NCI-H187 (cell line): Measurements from ENCODE around the gene TMEFF2.
A peak's percentile ranks its signal among the peaks of the same experiment; 100 is the strongest.

Experiments
- DNase-seq, 2 experiments: peaks; one replicate each; lab custom pipeline; 2025; lab: John Stamatoyannopoulos, UW

Gene TMEFF2

DNA sequence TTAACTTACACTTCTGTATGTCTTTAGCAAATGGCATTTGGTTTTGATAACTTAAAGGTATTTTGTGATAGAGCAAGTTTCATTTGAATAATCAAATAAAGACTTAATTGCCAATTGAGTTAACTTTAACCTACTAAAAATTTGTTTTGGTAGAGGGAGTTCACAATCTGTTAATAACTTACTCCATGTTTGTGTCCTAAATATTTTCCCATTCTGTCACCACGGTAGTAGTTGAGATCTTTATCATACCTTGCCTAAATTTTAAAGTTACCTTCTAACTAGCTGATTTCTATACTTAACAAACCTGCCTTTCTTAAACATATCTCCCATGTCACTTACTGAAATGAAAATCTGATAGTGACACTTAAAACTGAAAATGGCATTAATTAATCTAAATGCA is 127.1 kb downstream of the TMEFF2 start:
- DNase-seq: no peak

DNA sequence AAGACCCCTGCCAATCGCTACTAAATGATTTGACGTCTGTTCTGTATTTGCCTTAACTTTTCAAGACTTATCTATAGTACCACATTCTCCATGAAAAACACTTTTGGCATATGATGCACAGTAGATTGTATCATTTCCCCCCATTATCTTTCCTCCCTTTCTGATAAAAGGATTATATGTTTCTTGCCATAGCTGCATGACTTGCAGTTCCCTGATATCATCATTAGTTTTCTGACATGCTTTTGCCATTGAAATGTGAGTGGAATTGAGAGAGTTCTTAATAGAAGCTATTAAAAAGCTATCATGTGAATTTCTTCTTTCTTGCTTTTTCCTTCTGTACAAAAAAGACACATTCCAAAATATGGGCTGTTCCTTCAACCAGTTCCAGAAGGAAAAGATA is 130.3 kb downstream of the TMEFF2 start:
- no peak for DNase-seq

DNA sequence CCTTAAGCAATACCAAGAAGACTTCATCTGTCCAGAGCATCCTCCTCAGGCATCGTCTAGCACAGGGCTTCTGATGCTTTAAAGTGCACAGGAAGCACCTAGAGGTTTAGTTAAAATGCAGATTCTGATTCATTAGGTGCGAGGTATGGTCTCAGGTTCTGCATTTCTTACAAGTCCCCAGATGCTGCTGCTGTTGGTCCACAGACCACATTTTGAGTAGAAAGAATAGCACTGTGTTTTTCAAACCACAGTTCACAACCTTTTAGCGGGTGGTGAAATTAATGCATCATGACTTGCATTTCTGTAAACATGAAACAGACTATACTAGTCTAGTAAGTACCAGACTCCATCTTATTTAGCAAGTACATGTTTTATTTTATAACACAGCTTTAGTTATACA is 134.6 kb downstream of the TMEFF2 start:
- no peak for DNase-seq

DNA sequence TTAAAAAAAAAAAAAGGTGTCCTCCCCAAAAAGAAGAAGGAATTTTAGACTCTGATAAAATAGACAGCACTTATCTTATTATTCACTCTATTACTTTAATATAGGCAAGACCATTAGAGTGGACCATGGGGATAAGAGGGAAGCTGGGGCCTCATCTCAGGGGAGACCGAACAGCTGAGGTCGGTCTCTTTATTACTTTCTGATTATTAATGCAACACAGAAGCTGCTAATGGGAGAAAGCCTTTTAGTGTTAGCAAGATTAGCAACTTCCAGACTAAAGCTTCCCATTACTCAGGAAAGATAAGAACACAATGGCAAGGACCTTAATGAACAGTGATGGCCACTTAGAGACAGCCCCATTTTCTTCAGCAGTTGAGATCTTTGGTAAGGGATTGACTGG is 135.5 kb downstream of the TMEFF2 start:
- DNase-seq: no peak

DNA sequence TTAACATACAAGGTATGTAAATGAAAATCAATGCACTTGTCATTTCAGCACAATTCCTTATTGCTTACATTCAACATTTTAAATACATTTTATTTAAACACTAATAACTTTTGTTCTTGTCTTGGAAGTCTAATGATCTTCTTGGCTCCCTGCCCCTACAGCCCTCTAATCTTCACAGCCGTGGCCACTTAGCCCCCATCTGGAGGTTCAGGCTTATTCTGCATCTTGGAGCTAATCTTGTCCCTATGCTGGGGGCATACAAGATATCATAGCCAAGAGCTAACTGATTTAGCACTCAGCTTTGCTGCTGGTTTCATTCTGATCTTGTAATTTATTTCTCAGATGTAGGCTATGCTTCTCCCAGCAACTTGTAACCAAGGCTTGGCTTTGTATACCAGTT is 140.8 kb downstream of the TMEFF2 start:
- no peak for DNase-seq

DNA sequence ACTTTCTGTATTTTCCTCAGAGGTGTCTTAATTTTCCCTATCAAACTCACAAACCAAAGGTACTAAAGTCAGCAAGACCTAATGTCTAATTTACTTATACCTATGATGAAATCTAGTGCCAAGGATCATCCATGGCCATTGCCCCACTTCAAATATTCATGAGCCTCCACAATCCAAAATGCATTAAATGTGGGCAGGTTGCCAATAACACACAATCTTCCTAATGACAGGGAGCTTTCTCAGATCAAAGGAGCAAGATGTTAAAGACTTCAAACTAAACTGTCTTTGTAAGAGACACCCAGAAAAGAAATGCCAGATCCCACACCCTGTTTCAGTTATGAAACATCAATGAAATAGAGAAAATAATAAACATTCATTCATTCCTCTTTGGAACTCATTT is 143.2 kb downstream of the TMEFF2 start:
- peak in 1 of 2 experiments; percentile 4 for DNase-seq

DNA sequence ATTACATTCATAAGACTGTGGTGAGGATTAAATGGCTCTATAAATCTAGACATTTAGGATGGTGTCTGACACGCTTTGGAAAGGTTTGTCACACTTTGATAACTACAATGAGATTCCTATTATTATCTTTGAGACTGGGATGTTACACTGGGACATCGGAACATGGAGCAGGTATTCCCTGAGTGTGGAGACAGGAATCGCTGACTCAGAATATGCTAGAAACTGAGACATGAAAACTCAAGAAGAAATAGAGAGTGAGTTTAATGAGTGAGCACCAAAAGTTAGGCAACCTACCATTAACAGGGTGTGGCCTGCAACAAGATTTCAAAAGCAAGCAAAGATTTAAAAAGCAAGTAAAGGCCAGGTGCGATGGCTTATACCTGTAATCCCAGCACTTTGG is 145.4 kb downstream of the TMEFF2 start:
- DNase-seq: no peak

DNA sequence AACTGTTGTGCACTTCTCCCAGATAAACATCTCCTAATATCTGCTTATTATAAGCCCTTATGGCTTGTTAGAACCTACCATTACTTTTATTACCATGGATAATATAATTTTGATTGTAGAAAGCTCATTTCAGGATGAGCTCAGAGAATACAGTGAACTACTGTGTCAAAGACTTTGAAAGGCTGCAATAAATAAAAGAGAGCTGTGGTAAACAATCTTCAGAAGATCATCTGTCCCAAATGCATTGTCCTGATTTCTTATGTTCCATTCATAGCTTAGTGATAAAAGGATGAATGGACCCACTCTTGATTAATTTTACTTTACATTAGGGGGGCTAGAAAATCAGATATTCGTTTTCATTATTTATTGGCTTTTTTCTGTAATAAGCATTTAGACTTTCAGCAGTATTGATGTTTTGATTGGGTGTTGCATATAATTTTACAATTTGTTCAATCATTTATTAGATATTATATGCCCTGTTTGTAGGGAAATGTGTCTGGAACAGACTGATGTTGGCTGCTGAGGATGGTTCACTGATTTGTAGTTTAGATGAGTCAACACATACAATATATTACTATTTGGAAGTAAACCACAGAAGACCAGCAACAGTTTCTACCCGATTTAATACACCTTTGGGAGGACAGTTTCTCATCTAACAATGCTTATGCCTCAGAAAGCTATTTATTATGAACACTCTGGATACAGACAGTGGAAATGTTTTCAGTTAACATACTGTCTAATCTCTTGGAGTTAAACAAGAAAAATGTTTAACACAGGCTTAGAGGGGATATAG is 147.2 kb downstream of the TMEFF2 start:
- DNase-seq: no peak

DNA sequence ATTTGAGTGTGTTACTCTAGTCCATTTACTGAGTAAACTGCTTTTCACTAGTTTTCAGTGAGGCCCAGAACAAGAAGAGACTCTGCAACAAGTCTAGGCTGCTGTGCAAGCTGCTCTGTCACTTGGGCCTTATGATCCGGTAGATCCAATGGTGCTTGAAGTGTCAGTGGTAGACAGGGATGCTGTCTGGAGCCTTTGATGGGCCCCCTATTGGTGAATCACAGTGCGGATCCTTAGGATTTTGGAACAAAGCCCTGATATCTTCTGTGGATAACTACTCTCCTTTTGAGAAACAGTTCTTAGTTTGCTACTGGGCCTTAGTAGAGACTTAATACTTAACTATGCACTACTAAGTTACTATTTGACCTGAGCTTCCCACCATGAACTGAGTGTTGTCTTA is 150.2 kb downstream of the TMEFF2 start:
- DNase-seq: no peak

DNA sequence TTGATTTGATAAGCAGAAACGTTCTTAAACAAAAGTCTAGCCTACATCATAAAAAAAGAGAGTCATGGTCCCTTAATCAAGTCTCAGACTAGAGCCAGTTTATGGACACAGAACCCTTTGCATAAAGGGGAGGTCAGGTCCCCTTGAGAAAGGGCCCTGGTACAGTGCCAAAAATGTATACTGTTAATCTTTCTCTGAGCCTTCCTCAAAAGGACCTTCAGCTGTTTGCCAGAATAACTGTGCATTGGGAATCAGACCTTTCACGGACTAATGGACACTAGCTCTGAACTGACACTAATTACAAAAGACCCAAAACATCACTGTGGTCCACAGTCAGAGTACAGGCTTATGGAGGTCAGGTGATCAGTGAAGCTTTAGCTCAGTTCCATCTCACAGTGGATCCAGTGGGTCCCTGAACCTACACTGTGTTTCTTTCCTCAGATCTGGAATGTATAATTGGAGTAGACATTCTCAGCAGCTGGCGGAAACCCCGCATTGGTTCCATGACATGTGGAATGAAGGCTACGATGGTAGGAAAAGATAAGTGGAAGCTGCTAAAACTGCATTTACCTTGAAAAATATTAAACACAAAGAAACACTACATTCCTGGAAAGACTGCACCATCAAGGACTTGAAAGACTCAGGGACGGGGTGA is 151.4 kb downstream of the TMEFF2 start:
- DNase-seq: no peak

DNA sequence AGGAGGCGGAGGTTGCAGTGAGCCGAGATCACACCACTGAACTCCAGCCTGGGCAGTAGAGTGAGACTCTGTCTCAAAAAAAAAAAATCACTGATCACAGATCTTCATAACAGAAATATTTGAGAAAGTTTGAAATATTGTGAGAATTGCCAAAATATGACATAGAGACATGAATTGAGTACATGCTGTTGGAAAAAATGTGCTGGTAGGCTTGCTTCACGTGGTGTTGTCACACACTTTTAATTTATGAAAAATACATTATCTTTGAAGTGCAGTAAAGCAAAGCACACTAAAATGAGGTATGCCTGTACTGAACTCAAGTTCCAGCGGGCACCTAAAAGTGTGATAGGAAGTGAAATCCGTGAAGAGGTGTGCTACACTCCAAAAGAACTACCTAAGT is 152.6 kb downstream of the TMEFF2 start:
- DNase-seq: no peak

DNA sequence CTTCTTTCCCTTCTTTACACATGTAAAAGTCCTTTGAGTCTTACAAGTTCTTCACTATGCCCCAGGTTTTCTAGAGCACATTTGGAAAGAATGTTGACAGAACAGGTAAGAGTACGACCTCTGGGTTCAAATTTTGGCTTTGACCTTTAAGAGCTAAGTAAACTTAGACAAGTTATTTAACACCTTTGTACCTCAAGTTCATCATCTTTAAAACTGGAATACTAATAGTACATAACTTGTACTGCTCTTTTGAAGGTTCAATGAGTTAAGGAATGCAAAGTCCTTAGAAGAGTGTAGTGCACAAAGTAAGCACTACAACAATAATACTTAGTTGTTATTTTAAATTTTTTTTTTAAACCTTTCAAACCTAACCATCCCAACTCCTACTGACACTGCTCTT is 156.6 kb downstream of the TMEFF2 start:
- DNase-seq: no peak

DNA sequence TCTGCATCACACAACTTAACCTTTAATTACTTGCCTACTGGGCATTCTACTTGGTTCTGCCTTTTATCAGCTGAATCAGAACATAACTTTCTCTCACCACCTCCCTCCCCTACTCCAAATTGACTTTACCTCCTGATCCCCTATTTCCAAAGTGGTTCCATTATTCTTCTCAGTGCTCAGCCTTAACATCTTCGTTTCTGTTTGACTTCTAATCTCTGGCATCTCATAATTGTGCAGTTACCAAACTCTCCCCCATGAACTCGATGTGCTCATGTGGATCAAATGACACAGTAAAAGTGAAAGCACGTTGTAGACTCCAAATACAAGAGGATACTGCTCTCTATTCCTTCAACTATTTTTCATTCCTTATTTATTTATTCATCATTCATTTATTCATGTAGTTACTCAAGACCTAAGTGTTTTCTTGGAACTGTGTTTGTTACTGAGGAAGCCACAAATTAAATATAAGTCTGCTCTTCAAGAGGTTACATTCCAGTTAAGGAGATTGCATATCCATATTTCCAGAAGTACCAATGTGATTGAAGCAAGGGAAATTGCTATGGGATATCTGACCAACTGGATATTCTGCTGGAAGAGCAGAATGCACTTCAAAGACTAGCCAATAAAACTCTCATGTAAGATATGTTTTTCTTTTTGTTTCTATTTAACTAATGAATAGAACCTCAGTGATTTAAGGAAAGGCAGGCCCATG is 158.8 kb downstream of the TMEFF2 start:
- DNase-seq: no peak

DNA sequence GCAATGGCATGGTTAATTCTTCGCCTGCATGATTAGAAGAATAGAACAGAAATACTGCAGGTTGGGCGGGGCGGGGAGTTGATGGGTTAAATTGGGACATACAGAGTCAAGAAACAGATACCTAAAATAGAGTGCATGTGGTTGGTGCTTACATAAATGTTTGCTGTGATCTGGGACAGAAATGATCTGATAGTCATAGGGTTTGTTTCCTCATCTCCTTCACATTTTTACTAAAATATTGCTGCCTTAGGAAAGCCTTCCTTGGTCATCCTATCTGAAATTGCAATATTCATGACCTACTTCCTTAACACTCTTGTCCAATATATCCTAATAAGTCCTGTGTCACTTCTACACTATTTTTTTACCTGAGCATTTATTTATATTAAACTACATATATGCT is 163.9 kb downstream of the TMEFF2 start:
- DNase-seq: no peak

DNA sequence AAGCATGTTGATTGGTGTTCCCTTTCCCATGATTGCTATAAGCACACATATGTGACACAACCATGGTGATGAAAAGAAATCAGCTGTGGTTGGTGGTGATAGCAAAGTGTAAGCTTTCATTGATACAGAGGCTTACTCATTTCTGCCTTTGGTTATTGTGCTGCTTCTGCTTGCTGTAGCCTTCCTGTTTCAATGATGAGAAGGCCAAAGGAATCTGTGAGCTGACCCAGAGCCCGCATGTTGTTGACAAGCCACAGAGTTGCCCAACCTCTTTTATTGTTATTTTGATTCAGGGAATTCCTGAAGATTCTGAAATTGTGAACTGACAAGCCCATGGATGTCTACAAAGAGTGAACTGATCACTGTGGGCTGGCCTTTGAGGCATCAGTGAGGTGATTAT is 164.4 kb downstream of the TMEFF2 start:
- DNase-seq: no peak

DNA sequence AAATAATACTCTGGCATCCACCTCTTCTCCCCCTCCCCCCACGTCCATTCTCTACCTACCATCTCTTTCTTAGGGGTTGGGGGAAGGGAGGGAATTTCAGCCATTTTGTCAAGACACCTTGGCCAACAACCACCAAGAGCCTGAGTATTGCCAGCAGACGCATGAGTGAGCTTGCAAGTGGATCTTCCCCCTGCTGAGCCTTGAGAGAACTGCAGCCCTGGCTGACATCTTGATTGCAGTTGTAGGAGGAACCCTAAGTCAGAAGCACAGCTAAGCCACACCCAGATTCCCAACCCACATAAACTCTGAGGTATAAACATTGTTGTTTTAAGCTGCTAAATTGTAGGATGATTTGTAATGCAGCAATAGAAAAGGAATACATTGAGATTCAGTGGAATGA is 165.6 kb downstream of the TMEFF2 start:
- no peak for DNase-seq

DNA sequence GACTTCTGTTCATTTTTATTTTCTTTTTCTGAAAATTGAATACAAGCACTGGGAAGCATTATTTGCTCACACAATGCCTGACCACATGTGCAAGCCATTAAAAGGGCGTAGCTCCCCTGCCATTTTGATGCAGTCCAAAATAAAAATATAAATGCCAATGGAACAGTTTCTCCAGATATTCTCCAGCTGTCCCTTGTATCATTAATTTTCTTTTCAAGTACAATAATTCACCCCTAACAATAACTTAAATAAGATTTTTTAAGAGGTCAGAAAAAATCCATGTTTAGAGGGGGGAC is 168.0 kb downstream of the TMEFF2 start:
- DNase-seq: no peak

DNA sequence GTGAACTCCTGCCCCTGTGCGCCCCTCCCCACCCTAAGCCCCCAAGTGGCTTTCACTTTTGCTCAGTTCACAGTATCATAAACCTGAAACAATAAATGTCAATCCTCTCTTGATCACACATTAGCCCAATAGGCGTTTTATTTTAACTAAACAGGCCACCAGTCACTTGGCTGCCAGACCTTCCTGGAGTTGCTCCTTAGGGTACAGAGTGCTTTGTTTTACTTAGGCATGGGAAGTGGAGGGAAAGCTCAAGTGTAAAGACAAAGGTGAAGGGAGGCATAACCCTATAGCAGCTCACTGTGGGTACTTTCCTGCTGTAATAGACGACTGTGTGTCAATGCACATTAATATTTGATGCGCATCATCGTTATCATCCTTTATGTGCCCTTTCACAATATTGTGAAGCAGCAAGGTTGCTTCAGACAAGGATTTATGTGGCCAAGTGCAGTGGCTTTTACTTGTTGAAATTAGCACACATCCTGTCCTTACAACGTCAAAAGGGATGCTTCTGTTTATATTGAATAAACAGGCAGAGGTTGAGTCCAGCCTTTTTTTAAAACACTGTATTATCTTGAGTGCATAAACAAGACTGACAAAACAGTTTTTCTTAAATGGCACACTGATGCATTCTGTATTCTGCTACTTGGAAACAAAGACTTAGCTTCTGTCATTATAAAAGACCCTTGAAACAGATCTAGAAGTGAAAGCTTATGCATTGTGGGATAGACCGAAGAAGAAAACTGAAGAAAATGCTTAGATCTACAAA is 168.5 kb downstream of the TMEFF2 start:
- DNase-seq: no peak

DNA sequence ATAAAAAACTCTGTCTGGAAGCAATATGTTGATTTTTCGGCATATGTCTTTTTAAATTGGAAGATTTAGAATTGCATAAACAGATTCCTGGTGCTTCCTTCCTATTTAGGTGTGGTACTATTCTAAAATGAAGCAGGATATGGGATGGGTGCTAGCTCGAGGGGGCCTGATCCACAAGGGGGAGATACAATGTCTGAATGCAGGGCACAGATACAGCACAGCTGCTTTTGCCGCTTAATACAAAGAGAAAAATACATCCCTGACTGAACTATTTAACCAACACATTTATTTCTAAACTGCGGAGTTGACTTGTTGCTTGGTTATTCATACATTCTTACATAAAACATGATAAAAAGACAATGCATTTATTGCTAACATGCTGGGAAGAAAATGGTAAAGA is 169.1 kb downstream of the TMEFF2 start:
- DNase-seq: no peak

DNA sequence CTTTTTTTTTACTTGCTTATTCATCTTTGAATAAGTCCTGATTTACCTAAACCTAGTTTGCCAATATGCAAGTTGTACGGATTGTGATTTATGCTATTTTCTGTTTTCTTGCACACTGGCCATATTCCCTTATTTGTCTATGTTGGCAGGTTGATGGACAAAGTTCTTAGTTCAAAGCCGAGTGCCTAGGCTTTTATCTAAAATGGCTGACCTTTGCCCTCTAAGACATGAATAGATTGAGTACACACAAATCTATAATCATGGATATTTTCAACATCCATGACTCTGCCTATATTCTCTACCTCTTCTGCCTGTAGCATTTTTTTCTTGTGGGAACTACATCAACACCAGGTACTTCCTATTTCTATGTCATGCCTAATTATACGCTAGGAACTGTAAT is 171.7 kb downstream of the TMEFF2 start:
- DNase-seq: no peak

DNA sequence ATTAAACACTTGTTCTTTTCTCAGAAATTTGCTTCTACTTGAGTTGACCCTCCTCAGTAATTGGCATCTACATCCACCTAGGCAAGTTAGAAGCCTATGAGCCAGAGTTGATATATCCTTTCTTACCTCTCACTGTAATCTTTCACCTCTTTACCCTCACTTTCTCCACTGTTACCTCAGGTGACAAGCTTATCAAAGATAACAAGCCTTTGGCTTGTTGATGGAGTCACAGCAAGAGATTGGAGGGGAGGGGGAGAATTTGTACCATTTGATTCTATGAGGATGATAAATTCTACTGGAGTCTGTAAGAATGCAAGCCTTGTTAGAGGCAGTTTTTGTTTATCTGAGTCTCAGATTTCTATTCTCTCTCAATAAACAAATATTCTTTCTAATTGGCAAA is 176.9 kb downstream of the TMEFF2 start:
- DNase-seq: no peak

DNA sequence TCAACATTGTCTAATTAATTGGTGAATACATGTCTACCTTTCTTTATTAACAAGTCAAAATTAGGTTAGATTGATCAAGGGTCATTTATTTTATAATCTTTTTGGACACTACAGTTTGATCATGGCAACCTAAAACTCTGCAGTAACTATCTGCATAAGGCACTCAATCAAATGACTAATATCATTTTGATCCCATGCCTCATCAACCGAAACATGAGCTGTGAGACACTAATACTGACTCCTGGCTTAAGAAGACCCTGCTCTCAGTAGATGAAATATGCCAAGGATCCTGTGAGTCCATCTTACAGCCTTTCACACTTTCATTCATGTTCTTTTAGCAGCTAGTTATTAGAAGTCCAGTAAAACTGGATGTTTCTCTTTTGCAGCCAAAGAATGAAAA is 178.5 kb downstream of the TMEFF2 start:
- no peak for DNase-seq

DNA sequence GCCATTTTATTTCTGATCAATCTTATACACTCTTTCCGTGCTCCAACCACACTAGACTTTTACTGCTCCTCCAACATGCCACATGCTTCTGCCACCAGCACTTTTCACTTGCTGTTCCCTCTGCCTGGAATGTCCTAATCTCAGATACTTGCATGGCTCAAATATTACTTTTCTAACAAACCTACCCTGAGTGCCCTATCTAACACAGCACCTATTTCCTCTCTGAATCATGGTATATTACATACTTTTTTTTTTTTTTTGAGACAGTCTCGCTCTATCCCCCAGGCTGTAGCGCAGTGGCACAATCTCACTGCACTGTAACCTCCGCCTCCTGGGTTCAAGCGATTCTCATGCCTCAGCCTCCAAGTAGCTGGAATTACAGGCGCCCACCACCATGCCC is 181.5 kb downstream of the TMEFF2 start:
- no peak for DNase-seq
